Measurements from ENCODE around the gene MAML2. TPM values are rescaled to one million over a fixed set of nuclear protein-coding genes. Genes with fewer than 3 reads are reported as not detected.

MAML2 gene
- polyA plus RNA-seq, 1 of the 3 experiments (the other 2 are of a cell fraction), result 20.1 TPM

- no peak overlapping the region for H3K9ac ChIP-seq
- peaks cover 33% of the 10 kb centered on the region for H3F3A ChIP-seq (replicated peaks; ENCODE audit: insufficient read depth)
- peaks cover 0 to 5% of the 10 kb centered on the region in 2 experiments for H3K36me3 ChIP-seq (replicated peaks in 1 of 2; ENCODE audit: control insufficient read depth in 1 of 2, insufficient read depth in 2 of 2, low read length in 1 of 2)
- peaks cover 4 to 75% of the 10 kb centered on the region in 2 experiments for H3K4me1 ChIP-seq (ENCODE audit: control insufficient read depth in 1 of 2, insufficient read depth in 2 of 2, low read depth in 1 of 2, low read length in 1 of 2)
- no peak overlapping the region for H2AFZ ChIP-seq (ENCODE audit: low read depth)
- no peaks in the 10 kb centered on the region for H4K20me1 ChIP-seq (ENCODE audit: insufficient read depth)
- POLR2A ChIA-PET, result no interaction called here
- H3K9me2 ChIP-seq, result no peaks in the 10 kb centered on the region
- H3K79me2 ChIP-seq (ENCODE audit: insufficient read depth), result peaks cover 95% of the 10 kb centered on the region
- no peaks in the 10 kb centered on the region for H3K9me3 ChIP-seq
- WGBS (ENCODE audit: low lambda C conversion rate), result 48% methylated on average over 4 of the region's 4 CpGs
- CTCF ChIA-PET, result no interaction called here
- H3K27ac ChIP-seq (ENCODE audit: low read depth in 2 of 2, low read length in 1 of 2), result peak overlapping the region; percentile 78 to 85
- DNase-seq, result no peak
- no peaks in the 10 kb centered on the region for H3K27me3 ChIP-seq (ENCODE audit: insufficient read depth)
- peak overlapping the region; percentile 46 for H3K4me2 ChIP-seq
- no peak overlapping the region for H3K4me3 ChIP-seq (ENCODE audit: low read depth in 2 of 2, low read length in 1 of 2)
- no peak for TF ChIP-seq FOXM1 (IDR thresholded peaks at IDR 0.05; ENCODE audit: low read depth)
- peak; percentile 90 for TF ChIP-seq FOSL2 (IDR thresholded peaks at IDR 0.05; ENCODE audit: borderline replicate concordance, low read depth)
- 0 out of 4 replicates have a peak, but pooled peaks of 1 of the 2 experiments have one; percentile 62 for TF ChIP-seq EP300 (IDR thresholded peaks at IDR 0.05; ENCODE audit: borderline replicate concordance in 1 of 2, low read depth in 1 of 2, low read length in 1 of 2)
- TF ChIP-seq RCOR1 (IDR thresholded peaks at IDR 0.05; ENCODE audit: low read length), result no peak
- no peak for TF ChIP-seq NRF1 (IDR thresholded peaks at IDR 0.05; ENCODE audit: low read depth, low read length)
- TF ChIP-seq TAF1 (IDR thresholded peaks at IDR 0.05; ENCODE audit: borderline replicate concordance, low read depth, low read length), result no peak
- no peak for TF ChIP-seq CHD2 (IDR thresholded peaks at IDR 0.05; ENCODE audit: low read length, partially characterized antibody)
- TF ChIP-seq CTCF (IDR thresholded peaks at IDR 0.05), result no peak
- TF ChIP-seq NFIC (IDR thresholded peaks at IDR 0.05; ENCODE audit: borderline replicate concordance), result no peak; the same call in 1 of the 2 replicates
- TF ChIP-seq REST (IDR thresholded peaks at IDR 0.05; ENCODE audit: low read depth, low read length), result no peak
- 0 out of 2 replicates have a peak, but pooled peaks have one; percentile 17 for TF ChIP-seq POLR2AphosphoS5 (IDR thresholded peaks at IDR 0.05; ENCODE audit: low read depth, low read length)
- no peak for TF ChIP-seq FOXJ3 (CRISPR knock-in tag; IDR thresholded peaks at IDR 0.05)
- TF ChIP-seq GABPA (IDR thresholded peaks at IDR 0.05; ENCODE audit: low read depth), result no peak
- no peak for TF ChIP-seq MXI1 (IDR thresholded peaks at IDR 0.05; ENCODE audit: low read depth, low read length)
- TF ChIP-seq SMC3 (IDR thresholded peaks at IDR 0.05; ENCODE audit: low read depth, low read length), result no peak
- TF ChIP-seq ZBTB33 (IDR thresholded peaks at IDR 0.05; ENCODE audit: borderline replicate concordance, low read depth), result no peak
- TF ChIP-seq RFX5 (IDR thresholded peaks at IDR 0.05; ENCODE audit: low read length), result no peak
- TF ChIP-seq GATA2 (CRISPR knock-in tag; IDR thresholded peaks at IDR 0.05), result no peak
- peak; percentile 68 for TF ChIP-seq TCF12 (IDR thresholded peaks at IDR 0.05)
- peak; percentile 66; the same call in 1 of the 2 replicates for TF ChIP-seq RXRA (IDR thresholded peaks at IDR 0.05; ENCODE audit: borderline replicate concordance, low read depth)
- 0 out of 2 replicates have a peak, but pooled peaks have one; percentile 30 for TF ChIP-seq TEAD4 (IDR thresholded peaks at IDR 0.05; ENCODE audit: borderline replicate concordance, insufficient read depth)
- no peak for TF ChIP-seq IRF3 (IDR thresholded peaks at IDR 0.05; ENCODE audit: low read depth, low read length)
- no peak for TF ChIP-seq MAX (IDR thresholded peaks at IDR 0.05; ENCODE audit: low read depth)
Measured at GRCh38 chr11:96259134-96259830, 83.7 kb downstream of the MAML2 start.

All from SK-N-SH (cell line).